Activated T-cell treated with anti-CD3 and anti-CD28 coated beads, Interleukin-2, amount 50 U/mL, for 72 hours (primary cell): ENCODE measurements around the gene MYEOV. TPM values are rescaled to one million over a fixed set of nuclear protein-coding genes. Genes with fewer than 3 reads are reported as not detected.

ENCODE experiments used
- ATAC-seq, 2 donors: fragments of 150-1000 bp; cut with Tn5 transposase; replicated peaks in 1 of 2; 2 replicates each; pipeline ENCODE4 v1.10.0; 2021; ENCODE audit warnings: moderate library complexity in 2 of 2, mild to moderate bottlenecking in 1 of 2
- DNase-seq, 2 donors: peaks; one replicate each; pipeline ENCODE4 v3.0.0; 2021 to 2022; ENCODE audit warnings: mixed read lengths in 1 of 2
- H3K27ac Mint-ChIP-seq: one replicate; pipeline ENCODE4 v1.8.0; 2022; ENCODE audit warnings: mild to moderate bottlenecking, moderate library complexity, mixed read lengths
- H3K27me3 Mint-ChIP-seq: one replicate; pipeline ENCODE4 v1.8.0; 2022; ENCODE audit warnings: low read depth, mixed read lengths
- H3K36me3 Mint-ChIP-seq, 2 donors: one replicate each; pipeline ENCODE4 v1.8.0; 2022; ENCODE audit warnings: mixed read lengths in 2 of 2, mild to moderate bottlenecking in 1 of 2; ENCODE audit not compliant: insufficient read depth in 2 of 2
- H3K4me1 Mint-ChIP-seq: one replicate; pipeline ENCODE4 v1.8.0; 2022; ENCODE audit warnings: low read depth, mixed read lengths
- H3K4me3 Mint-ChIP-seq, 2 donors: one replicate each; pipeline ENCODE4 v1.8.0; 2022; ENCODE audit warnings: mild to moderate bottlenecking in 2 of 2, mixed read lengths in 2 of 2, moderate library complexity in 2 of 2
- H3K9me3 Mint-ChIP-seq, 2 donors: one replicate each; pipeline ENCODE4 v1.8.0; 2022; ENCODE audit warnings: mixed read lengths in 2 of 2
- total RNA-seq, 2 donors: library from RNA; stranded (reverse); gene quantifications; one replicate each; pipeline ENCODE4 v1.2.3, GENCODE V29; 2022

MYEOV gene
- total RNA-seq, 2 donors from 2014 or later, result 0.42 to 0.67 TPM

- H3K4me1 Mint-ChIP-seq, result peaks cover 21% of the 10 kb centered on the region
Measured at GRCh38 chr11:69342588-69343330, 48.8 kb downstream of the MYEOV start.

GRCh38 chr11:69343401-69344321 is 49.7 kb downstream of the MYEOV start:
- Mint-ChIP-seq H3K9me3 (peaks cover 8 to 9% of the 10 kb centered on the region in 2 donors), H3K36me3 (peaks cover 4 to 7% of the 10 kb centered on the region in 2 donors), H3K4me3 (no peak overlapping the region), H3K27ac (no peak overlapping the region), H3K27me3 (no peaks in the 10 kb centered on the region), H3K4me1 (peaks cover 12% of the 10 kb centered on the region)
- DNase-seq (no peak), ATAC-seq (no peak)

More at GRCh38 chr11:69342588-69343330, 48.8 kb downstream of the MYEOV start:
- Mint-ChIP-seq H3K36me3 (peaks cover 4 to 7% of the 10 kb centered on the region in 2 donors), H3K9me3 (peaks cover 7% of the 10 kb centered on the region in 2 donors), H3K27me3 (no peaks in the 10 kb centered on the region), H3K27ac (no peak overlapping the region), H3K4me3 (no peak overlapping the region)
- ATAC-seq (no peak), DNase-seq (no peak)

GRCh38 chr11:69344570-69345145 is 50.7 kb downstream of the MYEOV start:
- H3K4me1 Mint-ChIP-seq, result peaks cover 2% of the 10 kb centered on the region
- no peak for DNase-seq
- no peak for ATAC-seq
- no peak overlapping the region for H3K27ac Mint-ChIP-seq
- no peak overlapping the region for H3K4me3 Mint-ChIP-seq
- peaks cover 2 to 4% of the 10 kb centered on the region in 2 donors for H3K36me3 Mint-ChIP-seq
- H3K27me3 Mint-ChIP-seq, result no peaks in the 10 kb centered on the region
- H3K9me3 Mint-ChIP-seq, result peaks cover 4 to 7% of the 10 kb centered on the region in 2 donors

Other genes with a start within 250 kb of the MYEOV start
- gene TPCN2, start 245.2 kb upstream of the MYEOV start, total RNA-seq, result 10 to 100 TPM; 11.7 to 17.8 TPM
- 1 to 10 TPM; 2.3 to 5.5 TPM for gene SMIM38, start 138.2 kb upstream of the MYEOV start, total RNA-seq
- not detected for gene LINC01488, start 187.5 kb downstream of the MYEOV start, total RNA-seq